NCI-H446 (cell line): ENCODE data around the gene OVCA2.
A peak's percentile ranks its signal among the peaks of the same experiment; 100 is the strongest.

Source experiments
- DNase-seq, 2 experiments: peaks; one replicate each; lab custom pipeline; 2025; lab: John Stamatoyannopoulos, UW

OVCA2 gene

GRCh38 chr17:2054512-2055291, 12.9 kb downstream of the OVCA2 start, which contains the start of gene HIC1:
Gene HIC1 (plus strand): TSS chr17:2055103. CDS start chr17:2056691, 1,588 bp downstream.
- peak in 1 of 2 experiments; percentile 66 for DNase-seq

- DNase-seq, result no peak
Measured at GRCh38 chr17:2055292-2056205, 13.7 kb downstream of the OVCA2 start.

- no peak for DNase-seq
Measured at GRCh38 chr17:2056206-2057174, 14.7 kb downstream of the OVCA2 start.

- DNase-seq, result no peak
Measured at GRCh38 chr17:2057175-2057759, 15.4 kb downstream of the OVCA2 start.

GRCh38 chr17:2057760-2058585, 16.2 kb downstream of the OVCA2 start:
- DNase-seq, result no peak

- DNase-seq, result no peak
Measured at GRCh38 chr17:2058586-2059546, 17.0 kb downstream of the OVCA2 start.

- no peak for DNase-seq
Measured at GRCh38 chr17:2059547-2060384, 17.9 kb downstream of the OVCA2 start.

GRCh38 chr17:2060385-2060658, 18.5 kb downstream of the OVCA2 start:
- DNase-seq, result no peak

GRCh38 chr17:2060681-2061440, 19.0 kb downstream of the OVCA2 start:
- no peak for DNase-seq

- no peak for DNase-seq
Measured at GRCh38 chr17:2061441-2061958, 19.7 kb downstream of the OVCA2 start.

- no peak for DNase-seq
Measured at GRCh38 chr17:2062571-2063183, 20.9 kb downstream of the OVCA2 start.

GRCh38 chr17:2063261-2064146, 21.7 kb downstream of the OVCA2 start:
- no peak for DNase-seq

- no peak for DNase-seq
Measured at GRCh38 chr17:2064147-2064489, 22.3 kb downstream of the OVCA2 start.

- DNase-seq, result no peak
Measured at GRCh38 chr17:2064520-2064971, 22.7 kb downstream of the OVCA2 start.

GRCh38 chr17:2064980-2065785, 23.4 kb downstream of the OVCA2 start:
- no peak for DNase-seq
